WTC11 (cell line): ENCODE data around the gene EDN2.

Experiments
- ATF1 ChIP-seq: sonication (generic); formaldehyde crosslinking; IDR thresholded peaks from 2 replicates; pipeline ENCODE4 v1.8.1; 2023; ENCODE audit warnings: mild to moderate bottlenecking, moderate library complexity, missing genetic modification reagents
- CREM ChIP-seq: sonication (generic); formaldehyde crosslinking; IDR thresholded peaks from 2 replicates; pipeline ENCODE4 v1.8.1; 2022; ENCODE audit warnings: mild to moderate bottlenecking, missing genetic modification reagents, moderate library complexity
- CTCF ChIP-seq: fragments of 200-600 bp; IDR thresholded peaks from 2 replicates; pipeline ENCODE4 v1.8.0; 2022; ENCODE audit warnings: antibody characterized with exemption
- TCF7 ChIP-seq: sonication (generic); formaldehyde crosslinking; IDR thresholded peaks from 2 replicates; pipeline ENCODE4 v1.8.0; 2022; ENCODE audit warnings: mild to moderate bottlenecking, low read depth, missing genetic modification reagents, moderate library complexity
- TP53 ChIP-seq: sonication (generic); formaldehyde crosslinking; IDR thresholded peaks from 2 replicates; pipeline ENCODE4 v1.8.1; 2023; ENCODE audit warnings: mild to moderate bottlenecking, missing genetic modification reagents
- TF ChIP-seq, protein P1 (sequence below): sonication (generic); formaldehyde crosslinking; IDR thresholded peaks from 2 replicates; pipeline ENCODE4 v1.8.0; 2022; ENCODE audit warnings: mild to moderate bottlenecking, missing genetic modification reagents

- TF ChIP-seq ATF1 (CRISPR knock-in tag): no peak
- TF ChIP-seq TP53 (CRISPR knock-in tag): no peak
- no peak for TF ChIP-seq CREM
- no peak for TF ChIP-seq CTCF
- no peak for TF ChIP-seq TCF7 (CRISPR knock-in tag)
- TF ChIP-seq, protein P1, sequence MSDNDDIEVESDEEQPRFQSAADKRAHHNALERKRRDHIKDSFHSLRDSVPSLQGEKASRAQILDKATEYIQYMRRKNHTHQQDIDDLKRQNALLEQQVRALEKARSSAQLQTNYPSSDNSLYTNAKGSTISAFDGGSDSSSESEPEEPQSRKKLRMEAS (CRISPR knock-in tag): no peak
Measured at GRCh38 chr1:41514381-41514780, 29.9 kb upstream of the EDN2 start.
